Cerebellar cortex (tissue), 1 donor: ENCODE data around the gene TNIK.
A peak's percentile ranks its signal among the peaks of the same experiment; 100 is the strongest.

ENCODE experiments used
- DNase-seq: peaks from one replicate; pipeline ENCODE4 v3.0.0-alpha.2; 2015; ENCODE audit warnings: low spot score

Gene TNIK

GRCh38 chr3:171340434-171340833 lies 119.8 kb downstream of the TNIK start:
- no peak for DNase-seq

DNA sequence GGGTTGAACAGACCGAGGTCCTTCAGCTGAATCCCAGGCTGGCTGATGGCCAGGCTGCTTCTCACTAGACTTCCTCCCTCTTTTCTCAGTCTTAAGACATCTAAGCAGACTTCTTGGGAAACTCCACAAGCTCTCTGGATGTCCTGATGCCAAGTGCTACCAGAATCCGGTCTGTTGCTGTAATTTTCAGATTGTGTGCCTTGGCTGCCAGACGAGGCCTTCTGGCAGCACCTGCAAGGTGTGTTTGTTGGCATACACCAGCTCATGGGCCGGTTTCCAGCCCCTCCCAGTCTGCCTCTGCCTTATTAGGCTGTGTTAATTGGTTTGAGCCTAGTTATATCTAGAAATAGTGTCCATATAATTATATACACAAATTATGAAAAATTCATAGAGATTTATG lies 120.6 kb downstream of the TNIK start:
- DNase-seq = peak; percentile 89

- no peak for DNase-seq
These were observed 123.8 kb downstream of the TNIK start for GRCh38 chr3:171336406-171336805.

DNA sequence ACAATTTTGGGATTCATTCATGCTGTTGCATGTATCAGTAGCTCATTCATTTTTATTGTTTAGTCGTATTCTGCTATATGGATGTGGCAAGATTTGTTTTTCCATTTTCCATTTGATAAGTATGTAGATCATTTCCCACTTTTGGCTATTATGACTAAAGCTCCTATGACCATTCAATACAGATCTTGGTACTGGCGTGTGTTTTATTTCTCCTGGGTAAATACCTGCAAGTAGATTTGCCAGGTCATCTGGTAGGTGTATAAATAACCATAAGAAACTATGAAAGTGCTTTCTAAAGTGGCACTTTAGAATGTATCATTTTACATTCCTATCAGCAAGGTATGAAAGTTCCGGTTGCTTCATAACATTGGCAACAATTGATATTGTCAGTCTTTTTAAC lies 124.6 kb downstream of the TNIK start:
- no peak for DNase-seq

DNA sequence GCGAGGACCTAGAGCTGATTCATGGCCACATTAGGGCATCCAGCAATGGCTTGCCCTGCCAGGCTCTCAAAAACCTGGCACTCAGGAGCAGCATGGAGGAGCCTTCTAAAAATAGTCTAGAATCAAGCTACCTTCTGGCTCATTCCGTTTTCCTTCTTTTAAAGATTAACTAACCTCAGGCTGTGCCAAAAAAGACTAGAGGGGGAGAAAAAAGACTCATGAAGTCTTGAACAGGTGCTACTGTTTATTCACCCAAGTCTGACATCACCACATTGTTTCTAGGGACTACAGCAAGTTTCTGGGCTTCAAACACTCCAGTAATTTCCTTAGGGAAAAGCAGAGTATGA lies 125.8 kb downstream of the TNIK start:
- peak; percentile 43 for DNase-seq

- no peak for DNase-seq
These were observed 126.3 kb downstream of the TNIK start for GRCh38 chr3:171333784-171334464.

GRCh38 chr3:171330938-171331337 lies 129.3 kb downstream of the TNIK start:
- no peak for DNase-seq

GRCh38 chr3:171329746-171330145 lies 130.5 kb downstream of the TNIK start:
- no peak for DNase-seq

DNA sequence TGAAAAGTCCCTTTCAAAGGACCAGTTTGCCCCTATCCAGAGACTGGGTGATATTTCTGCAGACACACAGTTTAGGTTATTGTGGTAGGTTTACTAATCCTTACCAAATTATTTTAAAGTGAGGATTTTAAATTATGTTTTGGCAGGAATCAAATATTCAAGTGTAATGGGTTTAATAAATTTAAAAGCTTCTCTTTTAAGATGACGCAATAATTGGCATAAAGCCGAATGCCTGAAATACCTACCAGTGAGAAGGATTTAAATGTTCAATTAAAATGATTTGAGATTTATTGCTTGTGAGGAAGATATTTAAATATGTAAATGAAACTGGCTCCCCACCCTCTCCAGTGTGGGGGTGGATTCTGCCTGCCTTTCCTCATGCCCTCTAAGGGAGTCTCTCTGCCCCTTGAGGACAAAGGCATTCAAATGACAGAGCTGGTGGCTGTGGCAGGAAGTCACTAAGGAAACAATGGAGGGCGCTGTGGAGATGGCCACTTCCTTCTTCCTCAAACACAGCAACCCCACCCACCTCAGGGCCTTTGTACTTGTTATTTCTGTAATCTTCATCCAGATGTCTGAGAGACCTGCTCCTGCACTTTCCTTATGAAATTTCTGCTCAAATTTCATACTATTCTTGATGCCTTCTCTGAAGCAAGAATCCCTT lies 131.7 kb downstream of the TNIK start:
- no peak for DNase-seq

DNA sequence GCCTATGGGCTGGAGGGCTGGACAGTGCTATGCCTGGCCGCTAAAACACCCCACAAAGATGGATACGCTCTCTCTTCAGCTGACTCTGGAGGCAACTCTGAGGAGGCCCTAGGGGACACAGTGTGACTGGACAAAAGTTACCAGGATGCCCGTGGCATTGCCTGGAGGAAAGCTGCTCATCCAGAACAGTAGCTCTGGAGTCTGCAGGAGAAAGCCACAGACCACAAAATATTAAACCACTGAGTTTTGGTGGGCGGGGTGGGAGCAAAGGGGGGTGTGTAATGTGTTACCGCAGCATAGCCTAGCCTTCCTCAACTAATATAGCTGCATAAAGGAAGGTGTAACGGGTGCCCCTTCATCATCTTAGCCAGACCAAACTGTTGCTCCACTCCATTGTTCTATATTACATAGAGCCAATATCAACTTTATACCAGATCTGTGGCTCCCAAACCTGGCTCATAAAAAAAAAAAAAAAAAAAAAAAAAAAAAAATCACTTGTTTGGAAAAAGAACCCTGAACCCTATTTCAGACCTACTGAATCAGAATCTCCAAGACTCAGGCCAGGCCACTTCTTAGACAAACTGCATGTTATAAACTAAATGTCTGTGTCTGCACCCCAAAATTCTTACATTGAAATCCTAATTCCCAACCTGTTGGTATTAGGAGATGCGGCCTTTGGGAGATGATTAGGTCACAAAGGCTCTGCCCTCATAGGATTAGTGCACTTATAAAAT lies 132.6 kb downstream of the TNIK start:
- DNase-seq = no peak

GRCh38 chr3:171326717-171327440 lies 133.3 kb downstream of the TNIK start:
- no peak for DNase-seq

GRCh38 chr3:171323938-171324536 lies 136.2 kb downstream of the TNIK start:
- peak; percentile 15 for DNase-seq

GRCh38 chr3:171321559-171322360 lies 138.4 kb downstream of the TNIK start:
- DNase-seq = no peak

- peak; percentile 28 for DNase-seq
These were observed 139.3 kb downstream of the TNIK start for GRCh38 chr3:171320750-171321558.

GRCh38 chr3:171317171-171317570 lies 143.0 kb downstream of the TNIK start:
- DNase-seq = no peak

DNA sequence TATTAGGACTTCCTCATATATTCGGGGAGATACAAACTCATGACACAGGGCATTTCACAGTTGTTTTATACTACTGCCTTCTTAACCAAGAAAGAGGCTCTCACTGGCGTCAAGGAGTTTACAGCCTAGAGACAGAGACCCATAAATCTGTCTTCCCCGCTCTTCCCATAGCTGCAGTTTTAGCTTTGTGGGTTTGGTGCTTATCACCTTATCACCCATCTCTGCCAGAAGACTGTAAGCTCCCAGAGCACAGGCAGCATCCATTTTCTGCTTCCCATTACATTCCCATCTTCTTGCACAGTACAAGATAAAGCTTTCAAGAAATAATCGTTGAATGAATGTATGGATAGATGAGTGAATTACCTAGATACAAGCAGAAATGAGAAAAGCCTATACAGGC lies 144.3 kb downstream of the TNIK start:
- DNase-seq = no peak

DNA sequence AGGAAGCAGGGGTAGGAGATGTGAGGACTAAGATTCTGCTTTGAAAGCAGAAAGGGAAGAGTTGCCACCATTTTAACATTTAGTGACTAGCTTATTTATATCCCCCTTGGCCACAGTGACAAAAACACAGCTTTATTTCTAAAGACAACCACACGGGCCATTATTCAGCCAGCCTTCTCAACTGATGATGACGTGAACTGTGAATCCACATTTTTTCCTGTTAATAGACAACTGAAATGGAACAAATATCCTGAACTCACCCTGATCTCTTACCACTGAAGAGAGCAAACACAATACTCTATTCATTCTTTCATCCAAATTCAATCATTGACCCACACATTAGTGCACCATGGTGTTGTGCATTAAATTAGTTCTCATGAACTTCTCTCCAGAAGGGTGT lies 145.1 kb downstream of the TNIK start:
- DNase-seq = no peak

DNA sequence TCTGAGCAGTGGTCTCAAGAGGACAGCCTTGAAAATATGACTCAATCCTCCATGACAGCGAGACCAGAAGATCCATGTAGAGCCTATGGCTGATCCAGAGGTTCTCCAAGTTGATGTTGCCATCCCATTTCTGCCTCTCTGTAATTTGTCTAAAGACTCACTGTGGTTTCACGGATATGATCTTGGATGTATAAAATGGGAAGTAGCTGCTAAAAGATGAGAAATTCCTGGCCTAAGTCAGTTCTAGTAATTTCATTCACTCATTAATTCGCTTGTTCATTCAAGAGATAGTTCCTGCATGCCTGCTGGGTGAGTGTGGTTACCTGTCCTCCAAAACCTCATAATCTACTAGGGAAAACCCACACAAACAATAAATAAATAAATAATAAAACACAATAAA lies 145.9 kb downstream of the TNIK start:
- DNase-seq = no peak

DNA sequence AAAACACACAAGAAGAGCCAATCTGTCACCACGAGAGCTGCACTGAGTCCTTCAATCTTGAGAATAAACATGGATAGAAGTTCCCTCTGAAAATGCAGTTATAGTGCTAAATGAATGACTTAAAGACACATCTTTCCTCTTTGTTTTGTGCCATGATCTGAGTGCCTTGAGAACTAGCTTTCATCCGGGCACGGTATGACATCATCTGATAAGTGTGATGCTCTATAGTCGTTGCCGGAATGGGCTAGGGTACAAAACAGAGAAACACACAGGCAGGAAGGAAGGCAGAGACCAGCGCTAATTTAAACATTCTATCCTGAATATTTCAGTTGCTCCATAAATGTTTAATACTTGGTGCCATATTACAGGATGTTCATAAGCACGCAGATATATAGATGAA lies 146.5 kb downstream of the TNIK start:
- DNase-seq = no peak

- no peak for DNase-seq
These were observed 147.5 kb downstream of the TNIK start for GRCh38 chr3:171312741-171313140.

GRCh38 chr3:171311784-171312183 lies 148.4 kb downstream of the TNIK start:
- no peak for DNase-seq
